ENCODE data around the gene CMTR1.

GRCh38 chr6:37388578-37388977 is 44.4 kb upstream of the CMTR1 start:
- TF ChIP-seq POLR2A (IDR thresholded peaks at IDR 0.05): no peak
- TF ChIP-seq, protein P1, sequence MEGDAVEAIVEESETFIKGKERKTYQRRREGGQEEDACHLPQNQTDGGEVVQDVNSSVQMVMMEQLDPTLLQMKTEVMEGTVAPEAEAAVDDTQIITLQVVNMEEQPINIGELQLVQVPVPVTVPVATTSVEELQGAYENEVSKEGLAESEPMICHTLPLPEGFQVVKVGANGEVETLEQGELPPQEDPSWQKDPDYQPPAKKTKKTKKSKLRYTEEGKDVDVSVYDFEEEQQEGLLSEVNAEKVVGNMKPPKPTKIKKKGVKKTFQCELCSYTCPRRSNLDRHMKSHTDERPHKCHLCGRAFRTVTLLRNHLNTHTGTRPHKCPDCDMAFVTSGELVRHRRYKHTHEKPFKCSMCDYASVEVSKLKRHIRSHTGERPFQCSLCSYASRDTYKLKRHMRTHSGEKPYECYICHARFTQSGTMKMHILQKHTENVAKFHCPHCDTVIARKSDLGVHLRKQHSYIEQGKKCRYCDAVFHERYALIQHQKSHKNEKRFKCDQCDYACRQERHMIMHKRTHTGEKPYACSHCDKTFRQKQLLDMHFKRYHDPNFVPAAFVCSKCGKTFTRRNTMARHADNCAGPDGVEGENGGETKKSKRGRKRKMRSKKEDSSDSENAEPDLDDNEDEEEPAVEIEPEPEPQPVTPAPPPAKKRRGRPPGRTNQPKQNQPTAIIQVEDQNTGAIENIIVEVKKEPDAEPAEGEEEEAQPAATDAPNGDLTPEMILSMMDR (IDR thresholded peaks at IDR 0.05): no peak

Data from body of pancreas (tissue), 4 donors.